GM12892 (cell line): Measurements from ENCODE around the gene PLPP1.

Experiments used
- POLR2A ChIP-seq: IDR thresholded peaks from 2 replicates; pipeline ENCODE4 v1.6.1; 2011; ENCODE audit warnings: low read depth, low read length, control low read depth
- POLR2AphosphoS5 ChIP-seq: IDR thresholded peaks from 2 replicates; pipeline ENCODE4 v1.6.1; 2011; ENCODE audit warnings: low read depth, low read length, control low read depth

DNA sequence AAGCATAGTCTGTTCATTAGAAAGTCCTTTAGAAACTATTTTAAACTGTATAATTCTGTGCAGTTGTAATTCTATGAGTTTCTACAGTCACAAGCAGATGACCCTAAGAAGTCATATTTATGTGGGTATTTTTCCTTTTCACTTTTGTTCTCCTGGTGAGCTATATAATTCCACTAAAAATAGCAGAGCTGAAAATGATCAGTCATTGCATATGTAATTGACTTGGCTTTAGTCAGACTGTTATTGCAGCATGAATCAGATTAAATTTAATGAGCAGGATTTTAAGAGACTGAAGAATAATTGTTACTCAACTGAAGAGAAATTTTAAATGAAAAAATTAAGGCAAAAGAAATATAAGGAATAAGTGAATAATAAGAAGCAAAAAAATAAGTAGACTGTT is 118.5 kb downstream of the PLPP1 start:
- TF ChIP-seq POLR2A (no peak), POLR2AphosphoS5 (no peak)
